GM12873 (cell line): Measurements from ENCODE around the gene CTNNA2.

Experiments used
- TF ChIP-seq, protein P1 (sequence below): IDR thresholded peaks from 2 replicates; pipeline ENCODE4 v1.5.1; 2012; ENCODE audit warnings: low read depth, mild to moderate bottlenecking, moderate library complexity, low read length, control low read depth; ENCODE audit not compliant: insufficient read depth; ENCODE audit errors: missing control alignments

Gene CTNNA2

GRCh38 chr2:80080957-80081356 lies 568.1 kb downstream of the CTNNA2 start:
- TF ChIP-seq, protein P1, sequence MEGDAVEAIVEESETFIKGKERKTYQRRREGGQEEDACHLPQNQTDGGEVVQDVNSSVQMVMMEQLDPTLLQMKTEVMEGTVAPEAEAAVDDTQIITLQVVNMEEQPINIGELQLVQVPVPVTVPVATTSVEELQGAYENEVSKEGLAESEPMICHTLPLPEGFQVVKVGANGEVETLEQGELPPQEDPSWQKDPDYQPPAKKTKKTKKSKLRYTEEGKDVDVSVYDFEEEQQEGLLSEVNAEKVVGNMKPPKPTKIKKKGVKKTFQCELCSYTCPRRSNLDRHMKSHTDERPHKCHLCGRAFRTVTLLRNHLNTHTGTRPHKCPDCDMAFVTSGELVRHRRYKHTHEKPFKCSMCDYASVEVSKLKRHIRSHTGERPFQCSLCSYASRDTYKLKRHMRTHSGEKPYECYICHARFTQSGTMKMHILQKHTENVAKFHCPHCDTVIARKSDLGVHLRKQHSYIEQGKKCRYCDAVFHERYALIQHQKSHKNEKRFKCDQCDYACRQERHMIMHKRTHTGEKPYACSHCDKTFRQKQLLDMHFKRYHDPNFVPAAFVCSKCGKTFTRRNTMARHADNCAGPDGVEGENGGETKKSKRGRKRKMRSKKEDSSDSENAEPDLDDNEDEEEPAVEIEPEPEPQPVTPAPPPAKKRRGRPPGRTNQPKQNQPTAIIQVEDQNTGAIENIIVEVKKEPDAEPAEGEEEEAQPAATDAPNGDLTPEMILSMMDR = no peak

DNA sequence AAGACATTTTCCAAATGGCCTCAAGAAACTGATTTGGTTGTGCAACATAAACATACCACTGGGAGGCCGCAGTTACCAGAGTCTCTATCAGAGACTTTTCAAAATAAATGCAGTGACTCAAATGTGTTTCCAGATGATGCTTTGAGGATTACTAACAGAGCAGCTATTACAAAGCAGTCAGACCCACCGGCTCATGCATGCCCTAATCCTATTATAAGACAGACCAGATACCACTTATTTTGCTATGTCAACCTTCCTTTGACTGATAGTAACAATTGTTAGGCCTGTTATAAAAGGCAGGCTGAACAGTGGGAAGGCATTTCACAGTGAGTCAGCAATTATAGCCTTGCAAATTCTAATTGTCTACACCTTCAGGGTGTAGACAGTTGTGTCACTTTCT lies 574.0 kb downstream of the CTNNA2 start:
- TF ChIP-seq, protein P1 = no peak

DNA sequence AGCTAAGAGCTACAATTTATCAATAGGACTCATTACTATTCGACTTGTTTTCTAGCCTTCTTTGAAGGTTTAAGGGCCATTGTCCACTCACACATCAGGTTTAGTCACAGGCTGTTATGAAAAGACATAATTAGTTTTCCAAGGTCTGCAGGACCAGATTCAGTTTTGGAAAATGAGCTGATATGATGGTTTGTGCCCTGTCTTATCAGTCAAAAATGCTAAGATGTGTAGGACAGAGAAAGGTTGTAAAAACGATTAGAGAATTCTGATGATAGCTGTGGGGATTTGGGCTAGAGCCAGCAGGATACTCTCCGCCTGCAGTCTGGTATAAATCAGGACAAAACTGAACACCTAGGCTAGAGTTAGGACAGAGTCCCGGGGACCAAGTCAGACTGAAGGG lies 578.4 kb downstream of the CTNNA2 start:
- TF ChIP-seq, protein P1 = no peak

- TF ChIP-seq, protein P1 = no peak
Measured at GRCh38 chr2:80092474-80092873, 579.6 kb downstream of the CTNNA2 start.

GRCh38 chr2:80102026-80102425 lies 589.2 kb downstream of the CTNNA2 start:
- TF ChIP-seq, protein P1 = no peak

DNA sequence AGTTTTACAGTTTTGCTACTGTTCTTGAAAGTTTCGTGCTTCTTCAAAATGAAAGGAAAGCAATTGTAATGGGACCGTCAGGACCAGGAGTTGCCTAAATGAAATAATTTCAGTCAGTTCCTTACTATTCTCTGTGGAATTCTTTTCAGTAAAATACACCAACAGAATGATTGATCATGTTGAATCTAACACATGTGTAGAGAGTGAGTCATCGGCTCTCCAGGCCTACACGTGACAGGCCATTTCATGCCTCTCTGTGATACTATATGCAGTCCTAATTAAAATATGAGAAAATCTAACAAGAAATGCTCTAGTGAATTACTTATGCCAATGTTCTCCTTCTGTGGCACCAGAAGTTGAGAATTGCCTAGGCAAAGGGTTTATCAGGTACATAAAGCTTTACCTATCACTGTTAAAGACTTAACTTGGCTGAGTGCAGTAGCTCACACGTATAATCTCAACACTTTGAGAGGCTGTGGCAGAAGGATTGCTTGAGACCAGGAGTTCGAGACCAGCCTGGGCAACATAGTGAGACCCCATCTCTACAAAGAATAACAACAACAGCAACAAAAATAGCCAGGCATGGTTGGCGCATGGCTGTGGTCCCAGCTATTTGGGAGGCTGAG lies 592.3 kb downstream of the CTNNA2 start:
- TF ChIP-seq, protein P1 = no peak

DNA sequence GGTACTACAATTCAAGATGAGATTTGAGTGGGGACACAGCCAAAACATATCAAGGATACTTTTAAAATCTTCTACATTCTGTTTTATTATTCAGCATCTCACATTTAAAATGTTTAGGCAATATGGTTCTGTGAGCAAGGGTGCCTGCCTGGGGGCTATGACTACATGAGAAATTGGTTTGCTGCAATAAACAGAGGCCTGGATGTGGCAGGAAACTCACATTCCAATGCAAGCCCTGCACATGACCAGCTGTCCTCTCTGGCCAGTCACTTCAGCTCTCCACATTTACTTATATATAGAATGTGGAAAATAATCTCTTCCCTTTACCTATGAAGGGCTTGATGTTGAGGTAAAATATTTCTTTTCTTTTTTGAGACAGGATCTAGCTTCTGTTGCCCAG lies 598.3 kb downstream of the CTNNA2 start:
- TF ChIP-seq, protein P1 = no peak

GRCh38 chr2:80112790-80113189 lies 599.9 kb downstream of the CTNNA2 start:
- TF ChIP-seq, protein P1 = no peak
